Neural cell (in vitro differentiated cells): ENCODE results near the gene CTBP2.

Experiments used
- CTCF ChIP-seq: fragments of 450-650 bp; IDR thresholded peaks from 2 replicates; pipeline ENCODE4 v1.5.1; 2014; ENCODE audit warnings: antibody characterized with exemption, mild to moderate bottlenecking, moderate library complexity; ENCODE audit not compliant: poor library complexity, severe bottlenecking
- EZH2 ChIP-seq: fragments of 200-600, 300-800 bp; shearing (Covaris generic), sonication (generic); IDR thresholded peaks from 2 replicates; pipeline ENCODE4 v1.6.1; 2014; ENCODE audit warnings: antibody characterized with exemption, low read length, borderline replicate concordance, mild to moderate bottlenecking; ENCODE audit not compliant: insufficient read depth, poor library complexity, severe bottlenecking
- RAD21 ChIP-seq: fragments of 450-650 bp; conservative IDR thresholded peaks from 2 replicates; pipeline ENCODE4 v1.6.1; 2014; ENCODE audit warnings: antibody characterized with exemption, mild to moderate bottlenecking, moderate library complexity
- REST ChIP-seq: IDR thresholded peaks from 2 replicates; pipeline ENCODE4 v1.6.1; 2012; ENCODE audit warnings: borderline replicate concordance
- TAF1 ChIP-seq: IDR thresholded peaks from 2 replicates; pipeline ENCODE4 v1.6.1; 2012; ENCODE audit warnings: low read depth

- TF ChIP-seq CTCF, result no peak
- TF ChIP-seq EZH2, result no peak
- no peak for TF ChIP-seq REST
- no peak for TF ChIP-seq RAD21
- no peak for TF ChIP-seq TAF1
Observed at GRCh38 chr10:125169279-125169678, 8.9 kb upstream of the CTBP2 start.
